Muscle of back (tissue), 11 donors: Measurements from ENCODE around the gene OSER1. TPM values are rescaled to one million over a fixed set of nuclear protein-coding genes. Genes with fewer than 3 reads are reported as not detected.
A peak's percentile ranks its signal among the peaks of the same experiment; 100 is the strongest.

ENCODE experiments used
- DNase-seq, 3 donors: peaks; one replicate each; pipeline versions ENCODE4 v3.0.0 to v3.0.0-alpha.2; 2013
- polyA plus RNA-seq, 10 donors: library from polyadenylated mRNA; unstranded; fragments of 120-200 nt; gene quantifications; one replicate each; pipeline ENCODE4 v1.2.1, GENCODE V29; 2013; ENCODE audit not compliant: insufficient read length in 10 of 10

The OSER1 gene
- polyA plus RNA-seq, 10 donors: 24.8 to 31.0 (median 26.8) TPM

- no peak for DNase-seq
Observed at GRCh38 chr20:44231193-44231592, 20.6 kb upstream of the OSER1 start.

DNA sequence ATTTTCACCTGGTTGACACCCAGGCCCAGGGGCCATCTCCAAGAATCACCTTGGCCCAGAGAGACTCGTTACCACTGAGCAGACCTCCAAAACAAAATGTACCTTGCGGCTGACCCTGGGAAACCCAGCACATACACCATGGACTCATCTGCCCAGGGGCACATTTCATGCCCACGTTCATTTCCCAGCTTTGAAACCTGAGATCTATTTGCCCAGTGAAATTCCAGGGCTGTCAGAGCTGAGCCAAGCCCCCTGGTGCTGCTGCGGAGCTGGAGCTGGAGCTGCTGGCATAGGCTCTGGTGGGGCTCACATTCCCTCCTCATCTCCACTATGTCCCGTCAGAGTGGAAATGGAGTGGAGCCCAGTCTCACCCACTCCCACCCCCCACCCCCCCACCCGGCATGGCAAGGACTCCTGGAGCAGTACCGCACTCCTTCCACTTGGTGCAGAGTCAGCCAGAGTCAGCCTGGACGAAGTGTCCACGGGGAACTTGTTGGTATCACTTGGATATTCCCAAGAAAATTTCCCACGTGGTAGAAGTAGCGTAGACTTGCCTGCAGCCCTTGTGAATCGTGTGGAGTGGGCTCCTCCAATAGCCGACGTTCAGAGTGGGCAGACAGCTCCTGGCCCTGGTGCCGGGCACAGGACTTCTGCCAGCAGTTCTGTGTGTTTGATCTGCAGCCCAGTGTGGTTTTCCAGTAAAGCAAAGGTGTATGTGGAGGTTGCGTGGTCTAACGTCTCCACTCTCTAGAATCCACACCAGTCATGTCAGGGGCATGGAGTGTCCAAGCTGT, 18.1 kb upstream of the OSER1 start:
- no peak for DNase-seq

DNA sequence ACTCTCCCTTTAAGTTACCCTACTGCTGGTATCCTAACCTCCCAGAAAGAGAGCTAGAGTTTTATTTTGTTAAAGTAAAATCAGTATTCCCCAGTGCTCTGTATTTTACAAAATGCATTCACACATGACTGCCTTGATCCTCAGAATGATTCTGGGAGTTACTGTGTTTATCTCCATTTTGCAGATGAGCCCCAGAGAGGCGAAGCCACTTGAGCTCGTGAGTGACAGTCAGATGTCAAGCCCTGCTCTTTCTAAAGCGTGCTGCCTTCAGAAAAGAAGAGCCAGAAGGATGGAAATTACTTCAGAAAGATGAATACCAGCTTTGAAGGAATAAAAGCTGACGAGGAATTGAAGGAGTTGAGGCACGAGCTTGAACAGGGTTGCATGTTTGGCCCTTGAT, 14.1 kb upstream of the OSER1 start:
- DNase-seq: no peak

GRCh38 chr20:44223721-44224120, 13.2 kb upstream of the OSER1 start:
- no peak for DNase-seq

DNA sequence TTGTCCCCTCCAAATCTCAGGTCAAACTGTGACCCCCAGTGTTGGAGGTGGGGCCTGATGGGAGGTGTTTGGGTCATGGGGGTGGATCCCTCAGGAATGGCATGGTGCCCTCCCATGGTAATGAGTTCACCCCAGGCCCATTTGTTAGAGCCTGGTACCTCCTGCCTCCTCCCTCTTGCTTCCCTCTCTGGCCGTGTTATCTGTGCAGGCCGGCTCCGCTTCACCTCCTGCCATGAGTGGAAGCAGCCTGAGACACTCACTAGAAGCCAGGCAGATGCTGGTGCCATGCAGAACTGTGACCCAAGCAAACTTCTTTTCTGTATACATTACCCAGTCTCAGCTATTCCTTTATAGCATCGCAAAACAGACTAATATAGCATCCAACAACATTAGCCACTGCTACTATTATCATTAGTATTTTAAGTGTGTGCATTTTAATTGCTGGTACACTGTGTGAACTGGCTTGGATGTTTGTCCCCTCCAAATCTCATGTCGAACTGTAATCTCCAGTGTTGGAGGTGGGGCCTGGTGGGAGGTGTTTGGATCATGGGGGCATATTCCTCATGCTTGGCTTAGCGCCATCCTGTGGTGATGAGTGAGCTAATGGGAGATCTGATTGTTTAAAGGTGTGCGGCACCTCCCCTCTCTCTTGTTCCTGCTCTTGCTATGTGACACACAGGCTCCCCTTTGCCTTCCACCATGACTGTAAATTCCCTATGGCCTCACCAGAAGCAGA, 12.2 kb upstream of the OSER1 start:
- DNase-seq: no peak

DNA sequence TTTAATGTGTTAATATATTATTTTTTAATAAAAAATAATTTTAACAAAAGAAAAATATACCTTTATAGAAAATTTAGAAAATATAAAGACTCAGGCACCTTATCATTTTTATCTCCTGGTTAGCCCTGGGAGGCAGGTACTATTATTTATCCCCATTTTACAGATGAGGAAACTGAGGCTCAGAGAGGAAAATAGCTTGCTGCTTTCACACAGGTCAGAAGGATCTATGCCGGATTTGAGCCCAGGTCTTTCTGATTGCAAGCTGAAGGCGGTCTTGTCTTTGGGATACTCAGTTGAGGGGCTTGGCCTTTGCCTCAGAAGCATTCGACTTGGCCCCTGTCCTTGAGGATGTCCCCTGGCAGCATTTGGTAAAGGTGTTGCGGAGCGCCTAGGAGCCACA, 11.5 kb upstream of the OSER1 start:
- DNase-seq: no peak

GRCh38 chr20:44221368-44221954, 10.9 kb upstream of the OSER1 start:
- no peak for DNase-seq

DNA sequence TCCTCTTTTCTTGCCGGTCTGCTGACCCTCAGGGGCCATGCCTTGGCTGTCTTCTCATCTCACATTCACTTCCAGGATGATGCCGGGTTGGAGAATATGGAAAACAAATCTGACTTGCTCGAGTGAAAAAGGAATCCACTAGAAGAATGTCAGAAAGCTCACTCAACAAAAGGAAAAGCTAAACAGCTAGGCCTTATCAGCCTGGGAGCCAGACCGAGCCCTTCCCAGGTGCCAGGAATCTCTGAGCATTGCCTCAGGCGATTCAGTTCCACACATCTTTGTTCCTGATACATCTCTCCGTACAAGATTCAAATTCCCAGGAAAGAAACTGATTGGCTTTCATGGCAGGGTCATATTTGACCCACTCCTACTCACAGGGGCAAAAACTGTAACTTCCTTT, 9.2 kb upstream of the OSER1 start:
- no peak for DNase-seq

- DNase-seq: no peak
Observed at GRCh38 chr20:44219170-44219730, 8.7 kb upstream of the OSER1 start.

- no peak for DNase-seq
Observed at GRCh38 chr20:44218446-44218845, 7.9 kb upstream of the OSER1 start.

DNA sequence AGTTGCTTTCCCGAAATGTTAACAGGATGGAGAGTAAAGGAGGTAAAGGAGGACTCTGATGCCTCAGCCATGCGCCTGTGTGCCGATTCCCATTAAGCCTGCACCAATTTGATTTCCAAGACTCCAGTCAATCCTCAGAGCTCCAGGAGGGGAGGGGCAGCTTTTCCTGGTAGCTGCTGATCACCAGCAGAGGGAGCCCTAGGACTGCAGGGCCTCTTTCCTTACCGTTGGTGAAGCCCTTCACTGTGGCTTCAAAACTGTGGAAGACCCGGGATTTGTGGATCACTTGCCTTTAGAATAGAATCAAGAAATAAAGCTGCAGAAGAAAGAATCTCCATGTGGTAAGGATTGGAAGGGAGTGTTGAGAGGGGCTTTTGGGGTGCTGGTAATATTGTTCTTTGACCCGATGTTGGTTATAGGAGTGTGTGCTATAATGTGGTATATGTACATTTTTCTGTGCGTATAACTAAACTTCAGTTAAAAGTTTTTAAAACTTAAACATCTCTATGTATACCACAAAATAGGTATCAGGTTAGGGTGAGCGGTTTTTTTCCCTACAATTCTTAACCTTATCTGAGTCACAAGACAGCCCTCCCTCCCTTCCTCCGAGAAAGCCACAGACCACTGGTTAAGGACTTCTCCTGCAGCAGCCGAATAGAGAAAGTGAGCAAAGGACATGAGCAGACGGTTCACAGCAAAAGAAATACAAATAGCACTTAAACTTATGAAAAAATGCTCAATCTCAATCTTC, 6.9 kb upstream of the OSER1 start:
- peak; percentile 21 to 53 (median 31) for DNase-seq

DNA sequence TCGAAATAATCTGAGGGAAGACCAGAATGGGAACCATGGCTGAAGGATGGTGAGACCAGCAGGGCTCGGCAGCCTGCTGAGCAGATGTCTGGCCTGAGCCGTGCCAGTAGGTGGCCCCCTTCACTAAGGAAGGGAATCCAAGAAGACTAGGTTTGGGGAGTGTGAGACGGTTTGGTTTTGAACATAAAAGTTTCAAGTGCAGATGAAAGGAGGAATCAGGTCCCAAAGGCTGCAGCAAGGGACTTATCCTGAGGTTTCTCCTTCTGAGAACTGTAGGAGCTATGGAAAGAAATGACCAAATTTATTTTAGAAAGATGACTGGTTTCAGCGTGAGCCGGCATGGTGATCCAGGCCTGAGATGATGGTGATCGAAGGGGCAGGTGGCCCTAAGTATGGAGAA, 4.6 kb upstream of the OSER1 start:
- peak; percentile 37 to 79 (median 66) for DNase-seq

DNA sequence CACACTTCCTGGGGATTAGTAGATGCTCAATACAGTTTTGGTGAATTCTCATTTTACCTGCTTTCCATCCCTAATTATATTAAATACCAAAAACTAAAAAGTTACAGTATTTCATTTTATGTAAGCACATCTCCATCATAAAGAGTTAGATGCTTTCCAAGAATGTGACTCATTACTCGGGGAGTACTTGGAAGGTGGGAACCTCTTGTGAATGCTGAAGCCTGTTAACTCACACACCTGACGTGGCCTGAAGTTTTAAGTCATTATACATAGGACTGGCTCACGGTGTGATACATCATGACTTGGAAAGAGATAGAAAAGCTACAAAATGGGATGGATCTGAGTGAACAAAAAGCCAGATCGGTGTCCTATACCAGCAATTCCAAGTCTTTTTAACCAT, 2.2 kb upstream of the OSER1 start:
- no peak for DNase-seq

GRCh38 chr20:44211177-44212039, 837 bp upstream of the OSER1 start:
- peak in 2 of 3 donors; percentile 19 to 36 for DNase-seq

- DNase-seq: no peak
Observed at GRCh38 chr20:44209686-44210405, 725 bp downstream of the OSER1 start.

GRCh38 chr20:44208770-44209169, 1.8 kb downstream of the OSER1 start:
- DNase-seq: no peak

GRCh38 chr20:44208165-44208564, 2.4 kb downstream of the OSER1 start:
- no peak for DNase-seq

DNA sequence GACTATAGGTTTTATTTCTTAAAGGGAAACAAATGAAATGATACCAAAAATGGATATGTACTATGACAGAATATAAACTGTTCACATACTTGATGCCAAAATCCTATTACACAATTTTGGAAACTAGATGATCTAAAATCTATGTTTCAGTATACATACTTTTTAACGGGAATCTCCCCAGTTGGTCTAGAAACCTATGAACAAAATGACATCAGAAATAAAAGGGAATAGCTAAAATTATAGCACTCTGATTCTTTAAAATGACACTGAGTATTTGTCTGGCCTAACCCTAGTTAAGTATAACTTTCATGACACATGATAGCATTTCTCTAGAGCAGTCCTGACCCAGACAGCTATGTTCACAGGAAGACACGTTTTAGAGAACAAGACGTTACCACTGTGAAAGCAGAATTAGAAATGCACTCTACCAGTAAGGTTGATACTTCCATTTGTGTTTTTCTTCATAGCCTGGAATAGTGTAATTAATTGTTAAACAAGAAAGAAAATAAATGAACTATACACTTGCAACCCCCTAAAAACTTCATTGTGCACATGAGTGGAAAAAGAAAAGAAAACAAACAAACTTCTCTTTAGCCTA, 3.3 kb downstream of the OSER1 start:
- DNase-seq: no peak

GRCh38 chr20:44206132-44206531, 4.4 kb downstream of the OSER1 start:
- DNase-seq: no peak

DNA sequence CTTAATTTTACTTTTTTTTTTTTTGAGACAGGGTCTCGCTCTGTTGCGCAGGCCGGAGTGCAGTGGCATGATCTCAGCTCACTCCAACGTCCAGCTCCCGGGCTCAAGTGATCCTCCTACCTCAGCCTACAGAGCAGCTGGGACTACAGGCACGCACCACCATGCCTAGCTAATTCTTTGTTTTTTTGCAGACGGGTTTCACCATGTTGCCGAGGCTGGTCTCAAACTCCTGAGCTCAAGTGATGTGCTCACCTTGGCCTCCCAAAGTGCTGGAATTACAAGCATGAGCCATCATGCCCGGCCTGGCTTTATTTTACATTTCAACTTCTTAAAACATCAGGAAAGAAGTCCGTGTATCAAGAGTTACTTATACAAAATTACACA, 5.7 kb downstream of the OSER1 start:
- DNase-seq: no peak
